Fibroblast of lung (primary cell): Measurements from ENCODE around the gene TSEN2. TPM values are rescaled to one million over a fixed set of nuclear protein-coding genes. Genes with fewer than 3 reads are reported as not detected.

ENCODE experiments used
- DNase-seq, 2 donors: peaks; one replicate each; pipeline versions ENCODE4 v3.0.0 to v3.0.0-alpha.2; 2010; ENCODE audit warnings: low read depth in 2 of 2
- H2AFZ ChIP-seq: 2 replicates; pipeline ENCODE4 v1.5.1; 2012; ENCODE audit warnings: low read length, control low read depth, inconsistent platforms
- H3K27ac ChIP-seq: 2 replicates; pipeline ENCODE4 v1.5.1; 2011; ENCODE audit warnings: low read length, control low read depth; ENCODE audit not compliant: insufficient read depth
- H3K27me3 ChIP-seq: 2 replicates; pipeline ENCODE4 v1.5.1; 2011; ENCODE audit warnings: mild to moderate bottlenecking, low read length; ENCODE audit not compliant: control insufficient read depth, insufficient read depth
- H3K36me3 ChIP-seq: 2 replicates; pipeline ENCODE4 v1.5.1; 2011; ENCODE audit warnings: low read length; ENCODE audit not compliant: control insufficient read depth, insufficient read depth
- H3K4me1 ChIP-seq: 2 replicates; pipeline ENCODE4 v1.5.1; 2011; ENCODE audit warnings: low read length; ENCODE audit not compliant: control insufficient read depth, insufficient read depth; ENCODE audit errors: extremely low read depth
- H3K4me2 ChIP-seq: 2 replicates; pipeline ENCODE4 v1.5.1; 2011; ENCODE audit warnings: low read length, control low read depth; ENCODE audit not compliant: insufficient read depth; ENCODE audit errors: extremely low read depth
- H3K4me3 ChIP-seq, 4 experiments: fragments of 200-600 bp in 1 of 4; sonication (generic) in 1 of 4; replicated peaks in 1 of 4; 2 replicates each; pipeline ENCODE4 v1.5.1; 2011 to 2016; ENCODE audit warnings: low read length in 4 of 4, low read depth in 3 of 4, mild to moderate bottlenecking in 3 of 4, control low read depth in 2 of 4, inconsistent platforms in 1 of 4, mixed read lengths in 1 of 4; ENCODE audit not compliant: insufficient read depth in 1 of 4; ENCODE audit errors: control extremely low read depth in 1 of 4
- H3K79me2 ChIP-seq: 2 replicates; pipeline ENCODE4 v1.5.1; 2012; ENCODE audit warnings: mild to moderate bottlenecking, low read length, inconsistent platforms; ENCODE audit not compliant: control insufficient read depth, insufficient read depth
- H3K9ac ChIP-seq: 2 replicates; pipeline ENCODE4 v1.5.1; 2011; ENCODE audit warnings: mild to moderate bottlenecking, low read length, control low read depth; ENCODE audit not compliant: insufficient read depth
- H3K9me3 ChIP-seq: 2 replicates; pipeline ENCODE4 v1.5.1; 2012; ENCODE audit warnings: low read depth, low read length; ENCODE audit not compliant: control insufficient read depth, insufficient read depth
- H4K20me1 ChIP-seq: 2 replicates; pipeline ENCODE4 v1.5.1; 2011; ENCODE audit warnings: low read length; ENCODE audit not compliant: control insufficient read depth, insufficient read depth; ENCODE audit errors: extremely low read depth
- CTCF ChIP-seq, 2 donors: IDR thresholded peaks in 1 of 2; conservative IDR thresholded peaks in 1 of 2; 1 replicate in 1 of 2; 2 replicates in 1 of 2; pipeline ENCODE4 v1.5.1; 2011 to 2012; ENCODE audit warnings: low read length in 2 of 2, control low read depth in 1 of 2, inconsistent platforms in 1 of 2, low read depth in 1 of 2, mild to moderate bottlenecking in 1 of 2
- EZH2 ChIP-seq: IDR thresholded peaks from 2 replicates; pipeline ENCODE4 v1.5.1; 2012; ENCODE audit warnings: low read length, control low read depth, mild to moderate bottlenecking; ENCODE audit errors: missing control alignments
- polyA plus RNA-seq, 2 donors: library from polyadenylated mRNA; depleted of rRNA in 1 of 2; stranded (reverse) in 1 of 2; unstranded in 1 of 2; fragments of >200 nt; gene quantifications; 2 replicates each; pipeline ENCODE4 v1.2.1, GENCODE V29; 2011 to 2012; ENCODE audit warnings: missing spikeins in 1 of 2
- total RNA-seq: library from RNA; depleted of rRNA; stranded (reverse); fragments of >200 nt; gene quantifications from 2 replicates; pipeline ENCODE4 v1.2.1, GENCODE V29; 2014

TSEN2 gene
- total and polyA plus RNA-seq, 2 donors (not counting 1 experiment from before 2014, with no cell fraction given) = 9.8 to 14.4 TPM

GRCh38 chr3:12487336-12487735 lies 3.1 kb downstream of the TSEN2 start:
- Histone ChIP-seq H3K27ac (no peak overlapping the region), H3K36me3 (no peaks in the 10 kb centered on the region), H3K9ac (no peak overlapping the region), H3K79me2 (peaks cover 2% of the 10 kb centered on the region), H3K4me2 (no peak overlapping the region), H4K20me1 (no peaks in the 10 kb centered on the region), H3K27me3 (no peaks in the 10 kb centered on the region), H3K4me1 (peaks cover 9% of the 10 kb centered on the region), H3K4me3 (no peak overlapping the region), H2AFZ (no peak overlapping the region), H3K9me3 (no peaks in the 10 kb centered on the region)
- DNase-seq = no peak
- TF ChIP-seq CTCF (conservative IDR thresholded peaks at IDR 0.05 in 1 of 2, IDR thresholded peaks at IDR 0.05 in 1 of 2; ENCODE audit: low read depth in 1 of 2, low read length in 2 of 2) (no peak), EZH2 (no peak)

DNA sequence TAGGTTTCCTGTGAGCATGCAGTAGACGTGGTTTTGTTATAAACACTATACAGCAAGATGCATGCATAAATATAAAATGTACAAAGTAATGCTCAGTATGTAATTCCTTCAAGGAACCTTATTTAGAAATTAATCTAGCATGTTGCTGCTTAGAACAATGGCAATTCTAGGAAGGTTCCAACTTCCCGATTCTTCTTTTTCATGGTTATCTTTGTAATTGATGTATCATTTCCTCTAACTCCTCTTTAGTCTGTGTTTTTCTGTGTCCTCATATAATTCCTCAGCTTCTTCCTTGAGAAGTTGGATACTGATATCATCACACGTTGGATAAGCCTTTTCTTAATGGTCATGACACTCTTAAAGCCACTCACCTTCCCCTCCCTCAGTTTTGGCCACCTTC lies 3.5 kb downstream of the TSEN2 start:
- H4K20me1 ChIP-seq = no peaks in the 10 kb centered on the region
- TF ChIP-seq CTCF (conservative IDR thresholded peaks at IDR 0.05 in 1 of 2, IDR thresholded peaks at IDR 0.05 in 1 of 2; ENCODE audit: low read depth in 1 of 2, low read length in 2 of 2) (no peak), EZH2 (no peak)
- no peak overlapping the region for H3K9ac ChIP-seq
- H3K79me2 ChIP-seq = peaks cover 2% of the 10 kb centered on the region
- no peak overlapping the region for H3K27ac ChIP-seq
- peaks cover 9% of the 10 kb centered on the region for H3K4me1 ChIP-seq
- H3K4me3 ChIP-seq = no peak overlapping the region
- no peaks in the 10 kb centered on the region for H3K9me3 ChIP-seq
- H3K4me2 ChIP-seq = no peak overlapping the region
- no peak for DNase-seq
- H3K36me3 ChIP-seq = no peaks in the 10 kb centered on the region
- H3K27me3 ChIP-seq = no peaks in the 10 kb centered on the region
- no peak overlapping the region for H2AFZ ChIP-seq

DNA sequence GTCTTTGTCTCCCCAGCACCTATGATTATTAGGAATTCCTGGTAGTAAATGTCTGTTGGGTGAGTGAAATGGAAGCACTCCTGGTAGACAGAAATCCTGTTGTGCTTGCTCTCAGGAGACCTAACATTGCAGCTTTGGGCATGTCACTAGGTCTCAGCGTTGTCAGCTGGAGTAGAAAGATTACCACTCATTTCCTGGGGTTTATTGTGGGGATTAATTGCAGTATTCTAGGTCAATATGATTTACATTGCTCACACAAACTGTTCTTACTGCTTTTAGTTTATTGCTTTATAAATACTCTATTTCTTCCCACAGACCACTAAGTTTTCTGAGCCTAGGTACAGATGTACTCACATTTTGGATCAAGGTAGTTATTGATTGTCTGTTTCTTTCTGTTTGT lies 5.1 kb downstream of the TSEN2 start:
- Histone ChIP-seq H2AFZ (no peak overlapping the region), H3K4me2 (no peak overlapping the region)

More for the DNA sequence above, 5.1 kb downstream of the TSEN2 start:
- TF ChIP-seq CTCF (conservative IDR thresholded peaks at IDR 0.05 in 1 of 2, IDR thresholded peaks at IDR 0.05 in 1 of 2; ENCODE audit: low read depth in 1 of 2, low read length in 2 of 2) = no peak
- no peak for TF ChIP-seq EZH2
- H3K4me1 ChIP-seq = peaks cover 2% of the 10 kb centered on the region
- H3K36me3 ChIP-seq = no peaks in the 10 kb centered on the region
- H3K27ac ChIP-seq = no peak overlapping the region
- no peak overlapping the region for H3K9ac ChIP-seq
- no peaks in the 10 kb centered on the region for H4K20me1 ChIP-seq
- no peaks in the 10 kb centered on the region for H3K9me3 ChIP-seq
- DNase-seq = no peak
- no peak overlapping the region for H3K4me3 ChIP-seq
- H3K27me3 ChIP-seq = no peaks in the 10 kb centered on the region
- peaks cover 2% of the 10 kb centered on the region for H3K79me2 ChIP-seq
